ENCODE measurements around the gene TRAF5.

- TF ChIP-seq CTCF (IDR thresholded peaks at IDR 0.05) (no peak), POLR2A (IDR thresholded peaks at IDR 0.05) (no peak)
Observed at GRCh38 chr1:211334986-211335385, 8.4 kb downstream of the TRAF5 start.

Measured in adrenal gland (tissue), 5 donors.